HG02840 (cell line): ENCODE data around the gene REEP6.
"Not testable (repeated sequence)": the region's sequence is repeated elsewhere in the genome, so short reads cannot be mapped to it uniquely, and the experiment has no call there.

ENCODE experiments used
- ATAC-seq: cut with Tn5 transposase; IDR thresholded peaks from one replicate; pipeline ENCODE4 v1.9.1; 2021; ENCODE audit warnings: mild to moderate bottlenecking, moderate library complexity, moderate number of reproducible peaks; ENCODE audit not compliant: unreplicated experiment, low FRiP score

The REEP6 gene

DNA sequence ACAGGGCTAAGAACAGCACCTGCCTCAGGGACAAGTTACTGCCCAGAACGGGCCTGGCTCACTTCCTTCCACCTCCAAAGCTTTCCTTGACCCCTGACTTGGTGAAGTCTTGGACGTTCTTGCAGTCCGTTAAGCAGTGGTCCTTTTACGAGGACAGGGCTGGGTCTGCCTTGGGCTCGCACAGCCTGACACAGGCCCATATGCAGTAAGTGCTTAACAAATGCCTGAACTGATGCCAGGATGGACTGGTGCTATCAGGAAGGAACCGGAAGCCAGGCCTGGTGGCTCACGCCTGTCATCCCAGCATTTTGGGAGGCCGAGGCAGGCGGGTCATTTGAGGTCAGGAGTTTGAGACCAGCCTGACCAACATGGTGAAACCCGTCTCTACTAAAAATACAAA lies 31.1 kb downstream of the REEP6 start:
- no peak for ATAC-seq

GRCh38 chr19:1522838-1523237 lies 31.9 kb downstream of the REEP6 start:
- ATAC-seq, result no peak

- no peak for ATAC-seq
Measured at GRCh38 chr19:1523412-1524286, 32.7 kb downstream of the REEP6 start, which contains the start of gene PLK5. PLK5 (plus strand) TSS chr19:1524077; CDS start chr19:1526997, 2,920 bp downstream.

DNA sequence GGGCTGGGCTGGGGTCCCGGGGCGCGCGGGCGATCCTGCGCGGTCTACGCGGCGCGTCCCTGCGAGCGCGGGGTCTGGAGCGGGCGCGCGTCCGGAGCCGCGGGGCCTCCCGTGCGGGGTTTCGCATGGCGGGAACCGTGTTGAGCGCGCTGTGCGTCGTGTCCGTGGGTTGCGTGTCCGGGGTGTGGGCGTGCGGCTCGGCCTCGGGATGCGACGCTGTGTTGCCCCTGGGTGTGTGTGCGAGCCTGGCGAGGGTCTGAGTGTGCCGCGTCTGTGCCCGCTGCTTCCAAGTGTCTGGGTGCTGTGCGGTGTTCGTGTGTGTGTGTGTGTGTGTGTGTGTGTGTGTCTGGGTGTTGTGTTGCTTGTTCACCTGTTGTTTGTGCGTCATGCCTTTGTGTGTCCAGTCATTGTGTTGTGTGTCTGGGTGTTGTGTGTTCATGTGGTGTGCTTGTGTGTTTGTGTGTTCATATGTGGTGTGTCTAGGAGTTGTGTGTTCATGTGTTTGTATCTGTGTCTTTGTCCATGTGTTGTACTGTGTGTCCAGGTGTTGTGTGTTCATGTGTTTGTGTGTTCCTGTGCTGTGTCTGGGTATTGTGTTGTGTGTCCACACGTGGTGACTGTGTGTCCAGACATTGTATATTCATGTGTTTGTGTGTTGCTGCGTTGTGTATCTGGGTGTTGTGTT lies 33.4 kb downstream of the REEP6 start:
- ATAC-seq, result no peak

DNA sequence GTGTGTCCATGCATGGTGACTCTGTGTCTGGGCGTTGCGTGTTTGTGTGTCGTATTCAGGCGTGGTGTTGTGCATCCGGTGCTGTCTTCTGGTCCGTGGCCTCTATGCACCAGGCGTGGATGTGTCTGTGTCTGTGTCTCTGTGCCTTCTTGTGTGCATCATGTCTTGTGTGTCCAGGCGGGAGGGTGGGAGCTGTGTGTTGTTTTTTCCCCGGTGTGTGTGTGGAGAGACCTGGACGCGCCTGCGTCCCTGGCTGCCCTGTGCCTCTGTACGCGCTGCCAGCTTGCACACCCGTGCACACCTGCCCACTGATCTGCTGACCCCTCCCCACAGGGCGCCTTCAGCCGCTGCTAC lies 34.0 kb downstream of the REEP6 start:
- ATAC-seq, result no peak

- no peak for ATAC-seq
Measured at GRCh38 chr19:1525343-1525742, 34.4 kb downstream of the REEP6 start.

DNA sequence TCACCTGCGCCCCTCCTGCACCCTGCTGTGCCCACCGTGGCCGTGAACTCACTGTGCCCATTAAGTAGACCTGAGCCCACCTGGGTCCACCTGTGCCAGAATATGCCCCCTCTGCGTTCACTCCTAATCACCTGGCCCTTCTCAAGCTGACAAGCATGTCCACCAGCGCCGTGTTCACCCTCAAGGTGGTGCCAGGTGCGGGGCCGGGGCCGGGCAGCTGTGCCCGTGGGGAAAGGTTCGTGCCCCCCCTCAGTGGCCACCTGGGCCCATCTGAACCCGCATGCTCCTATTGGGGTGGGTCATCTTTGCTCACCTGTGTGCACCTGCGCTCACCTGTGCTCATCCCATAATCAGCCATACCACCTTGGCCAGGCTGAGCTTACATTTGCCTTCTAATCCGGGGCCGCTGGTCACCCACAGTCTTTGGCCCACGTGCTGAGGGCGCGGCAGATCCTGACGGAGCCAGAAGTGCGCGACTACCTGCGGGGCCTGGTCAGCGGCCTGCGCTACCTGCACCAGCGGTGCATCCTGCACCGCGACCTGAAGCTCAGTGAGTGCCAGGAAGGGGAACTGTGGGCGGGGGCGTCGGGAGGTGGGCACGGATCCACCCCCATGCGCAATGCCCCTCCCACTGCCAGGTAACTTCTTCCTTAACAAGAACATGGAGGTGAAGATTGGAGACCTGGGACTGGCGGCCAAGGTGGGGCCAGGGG lies 35.2 kb downstream of the REEP6 start:
- no peak for ATAC-seq

DNA sequence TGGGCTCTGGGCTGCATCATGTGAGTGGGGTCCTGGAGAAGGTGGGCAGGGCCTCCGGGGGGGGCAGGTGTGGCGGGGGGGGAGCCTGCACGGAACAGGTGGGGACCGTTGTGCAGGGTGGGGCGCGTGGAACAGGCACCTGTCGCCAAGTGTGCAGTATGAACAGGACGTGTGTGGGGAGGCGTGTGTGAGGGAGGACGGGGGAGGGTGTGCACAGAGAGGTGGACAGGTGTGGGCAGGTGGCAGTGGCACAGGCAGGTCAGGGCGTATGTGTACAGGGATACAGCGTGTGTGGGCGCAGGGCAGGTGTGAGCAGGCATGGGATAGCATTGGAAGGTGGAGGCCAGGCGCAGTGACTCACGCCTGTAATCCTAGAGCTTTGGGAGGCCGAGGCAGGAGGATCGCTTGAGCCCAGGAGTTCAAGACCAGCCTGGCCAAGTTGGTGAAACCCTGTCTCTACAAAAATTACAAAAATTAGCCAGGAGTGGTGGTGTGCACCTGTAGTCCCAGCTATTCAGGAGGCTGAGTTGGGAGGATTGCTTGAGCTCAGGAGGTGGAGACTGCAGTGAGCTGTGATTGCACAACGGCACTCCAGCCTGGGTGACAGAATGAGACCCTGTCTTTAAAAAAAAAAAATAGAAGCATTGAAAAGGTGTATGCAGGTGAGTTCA lies 36.1 kb downstream of the REEP6 start:
- no peak for ATAC-seq

GRCh38 chr19:1527650-1528309 lies 36.8 kb downstream of the REEP6 start:
- no peak for ATAC-seq

DNA sequence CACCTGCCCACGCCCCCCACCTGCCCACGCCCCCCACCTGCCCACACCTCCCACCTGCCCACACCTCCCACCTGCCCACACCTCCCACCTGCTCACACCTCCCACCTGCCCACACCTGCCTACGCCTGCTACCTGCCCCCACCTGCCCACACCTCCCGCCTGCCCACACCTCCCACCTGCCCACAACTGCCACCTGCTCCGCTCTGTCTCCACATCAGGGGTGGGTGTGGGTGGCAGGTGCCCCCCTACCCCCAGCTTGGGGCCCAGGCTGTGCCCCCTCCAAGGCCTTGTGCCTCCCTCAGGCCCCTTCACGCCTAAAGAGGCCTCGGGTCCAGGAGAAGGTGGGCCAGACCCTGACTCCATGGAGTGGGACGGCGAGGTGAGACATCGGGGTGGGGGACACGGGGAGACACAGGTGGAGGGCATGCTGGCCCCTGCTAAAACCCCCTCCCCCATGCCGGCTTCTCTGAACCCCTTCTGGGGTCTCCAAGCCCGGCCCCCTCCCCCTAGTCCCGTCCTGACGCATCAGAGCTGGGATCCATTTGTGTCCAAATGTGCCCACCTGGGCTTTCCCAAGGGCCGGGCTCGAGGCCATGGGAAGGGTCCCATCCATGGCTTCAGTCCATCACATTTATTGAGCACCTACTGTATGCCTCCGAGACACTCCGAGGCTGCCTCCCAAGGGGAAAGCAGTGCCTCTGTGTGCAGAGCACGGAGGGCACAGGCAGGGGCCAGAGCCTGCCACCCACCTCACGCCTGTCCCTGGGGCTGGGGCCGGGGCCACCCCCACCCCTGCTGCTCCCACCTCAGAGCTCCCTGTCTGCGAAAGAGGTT lies 37.8 kb downstream of the REEP6 start:
- ATAC-seq, result no peak

- ATAC-seq, result no peak
Measured at GRCh38 chr19:1529430-1529816, 38.4 kb downstream of the REEP6 start.

DNA sequence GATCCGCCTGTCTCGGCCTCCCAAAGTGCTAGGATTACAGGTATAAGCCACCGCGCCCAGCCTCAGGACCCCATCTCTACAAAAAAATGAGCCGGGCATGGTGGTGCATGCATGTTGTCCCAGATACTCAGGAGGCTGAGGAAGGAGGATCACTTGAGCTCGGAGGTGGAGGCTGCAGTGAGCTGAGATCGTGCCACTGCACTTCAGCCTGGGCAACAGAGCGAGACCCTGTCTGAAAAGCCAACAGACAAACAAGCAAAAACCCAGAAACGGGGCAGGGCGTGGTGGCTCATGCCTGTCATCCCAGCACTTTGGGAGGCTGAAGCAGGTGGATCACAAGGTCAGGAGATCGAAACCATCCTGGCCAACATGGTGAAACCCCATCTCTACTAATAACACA lies 39.9 kb downstream of the REEP6 start:
- ATAC-seq, result not testable (repeated sequence)

DNA sequence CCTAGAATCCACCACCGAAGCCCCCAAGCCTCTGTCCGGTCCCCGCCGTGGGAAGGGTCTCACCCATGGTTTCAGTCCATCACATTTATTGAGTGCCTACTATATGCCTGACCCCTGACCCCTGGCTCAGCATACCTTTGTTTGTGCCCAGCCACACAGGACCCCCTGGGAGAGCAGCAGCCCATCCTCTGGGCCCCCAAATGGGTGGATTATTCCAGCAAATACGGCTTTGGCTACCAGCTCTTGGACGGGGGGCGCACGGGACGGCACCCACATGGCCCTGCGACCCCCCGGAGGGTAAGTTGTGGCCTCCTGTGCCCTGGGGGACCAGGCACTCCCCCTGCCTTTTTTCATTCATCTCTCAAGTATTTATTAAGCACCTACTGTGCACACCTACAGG lies 40.6 kb downstream of the REEP6 start:
- no peak for ATAC-seq

DNA sequence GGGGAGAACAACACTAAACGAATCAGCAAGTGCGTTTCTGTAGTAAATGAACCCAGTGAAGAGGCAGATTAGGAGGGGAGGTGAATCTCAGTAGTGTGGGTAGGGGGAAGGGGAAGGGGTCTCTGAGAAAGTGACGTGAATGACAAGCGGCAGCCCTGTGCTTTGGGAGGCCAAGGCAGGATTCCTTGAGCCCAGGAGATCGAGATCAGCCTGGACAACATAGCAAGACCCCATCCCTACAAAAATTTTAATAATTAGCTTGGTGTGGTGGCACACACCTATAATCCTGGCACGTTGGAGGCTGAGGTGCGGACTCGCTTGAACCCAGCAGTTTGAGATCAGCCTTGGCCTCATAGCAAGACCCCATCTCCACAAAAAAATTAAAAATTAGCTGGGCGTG lies 41.0 kb downstream of the REEP6 start:
- no peak for ATAC-seq

GRCh38 chr19:1533510-1534150 lies 42.6 kb downstream of the REEP6 start:
- no peak for ATAC-seq

DNA sequence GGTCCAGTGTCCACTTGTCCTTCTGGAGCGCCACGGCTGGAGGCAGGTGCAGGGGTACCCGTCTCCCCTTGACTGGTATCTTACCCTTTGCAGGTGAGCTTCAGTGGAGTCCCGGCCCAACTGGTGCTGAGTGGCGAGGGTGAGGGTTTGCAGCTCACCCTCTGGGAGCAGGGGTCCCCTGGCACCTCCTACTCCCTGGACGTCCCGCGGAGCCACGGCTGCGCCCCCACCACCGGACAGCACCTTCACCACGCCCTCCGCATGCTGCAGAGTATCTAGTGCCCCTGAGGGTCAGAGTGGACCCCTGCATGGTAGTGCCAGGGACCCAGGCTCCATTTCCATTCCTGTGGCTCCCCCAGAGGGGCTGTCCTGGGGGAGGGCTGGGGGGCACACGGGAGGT lies 44.0 kb downstream of the REEP6 start:
- no peak for ATAC-seq

- ATAC-seq, result not testable (repeated sequence)
Measured at GRCh38 chr19:1535699-1536098, 44.7 kb downstream of the REEP6 start.

DNA sequence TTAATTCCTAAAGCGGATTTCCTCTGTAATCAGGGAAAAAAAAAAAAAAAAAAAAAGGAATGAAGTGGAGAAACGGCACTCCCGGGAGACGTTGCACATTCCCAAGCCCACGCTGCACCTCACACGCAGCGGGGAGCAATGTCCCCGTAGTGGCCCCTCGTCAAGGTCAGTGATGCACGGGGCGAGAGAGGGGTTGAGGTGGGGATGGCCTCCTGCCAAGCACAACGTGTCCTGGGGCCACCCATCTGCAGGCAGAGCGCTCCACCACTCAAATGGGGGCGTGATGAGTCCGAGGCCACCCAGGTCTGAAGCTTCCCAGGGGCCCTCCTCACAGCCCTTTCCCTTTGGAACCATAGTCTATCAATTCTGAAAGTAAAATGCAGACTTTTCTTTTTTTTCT lies 48.0 kb downstream of the REEP6 start:
- no peak for ATAC-seq

GRCh38 chr19:1539749-1540148 lies 48.8 kb downstream of the REEP6 start:
- not testable (repeated sequence) for ATAC-seq
